ENCODE data around the gene KCNMA1. TPM values are rescaled to one million over a fixed set of nuclear protein-coding genes. Genes with fewer than 3 reads are reported as not detected.
"Not testable (repeated sequence)": the region's sequence is repeated elsewhere in the genome, so short reads cannot be mapped to it uniquely, and the experiment has no call there.

Gene KCNMA1
- total RNA-seq, 8 experiments from 2014 or later, result 4.3 to 81.4 (median 17.3) TPM

DNA sequence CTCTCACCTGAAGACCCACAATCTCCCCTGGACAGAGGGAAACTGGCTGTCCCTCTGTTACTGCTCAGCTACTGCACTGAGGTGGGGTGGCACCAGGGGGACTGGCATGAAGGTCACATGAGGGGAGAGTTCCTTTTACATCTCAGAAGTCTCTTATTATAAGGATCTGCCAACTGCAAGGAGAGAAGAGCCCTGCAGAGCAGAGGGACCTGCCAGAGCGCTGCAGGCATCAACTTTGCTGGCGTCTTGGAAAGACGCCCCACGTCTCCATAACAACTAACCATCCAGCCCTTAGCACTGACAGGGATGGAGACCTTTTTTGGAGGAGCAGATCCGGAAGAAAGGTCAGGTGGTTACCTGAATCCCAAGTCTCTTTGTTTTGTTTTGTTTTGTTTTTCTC, 218.6 kb downstream of the KCNMA1 start:
- Histone ChIP-seq H3K4me1 (replicated peaks in 1 of 2) (peaks cover 8 to 10% of the 10 kb centered on the region in 2 donors), H3K27ac (no peak overlapping the region), H3K4me3 (no peak overlapping the region)
- WGBS, 10 experiments, result 60 to 67% (median 66%) methylated on average over 1 to 2 of the region's 5 CpGs; no CpG with 5 or more reads in 7 of the 10 experiments
- in situ Hi-C loops (cut with MboI; ENCODE audit: low pct_unique_long_range_greater_than_20kb in 2 of 9, low sequenced_read_pairs in 9 of 9, unreplicated experiment in 9 of 9), result loop anchor here in 1 of 9 experiments (25.0 kb wide), 1 partner anchor 218 kb away; the partner anchor contains the start of gene KCNMA1
- ATAC-seq (replicated peaks in 6 of 8), result no peak

- Histone ChIP-seq H3K27ac (no peak overlapping the region), H3K4me3 (no peak overlapping the region), H3K4me1 (replicated peaks in 1 of 2) (peaks cover 7 to 10% of the 10 kb centered on the region in 2 donors)
- in situ Hi-C loops (cut with MboI; ENCODE audit: low pct_unique_long_range_greater_than_20kb in 2 of 9, low sequenced_read_pairs in 9 of 9, unreplicated experiment in 9 of 9), result loop anchor here in 1 of 9 experiments (25.0 kb wide), 1 partner anchor 219 kb away; the partner anchor contains the start of gene KCNMA1
- ATAC-seq (replicated peaks in 6 of 8), result no peak
- WGBS, 10 experiments, result 67 to 100% (median 93%) methylated on average over 1 to 6 of the region's 11 CpGs; no CpG with 5 or more reads in 2 of the 10 experiments
These were observed 219.6 kb downstream of the KCNMA1 start for GRCh38 chr10:77417806-77418640.

- WGBS, 10 experiments, result 41 to 100% (median 81%) methylated on average over 2 to 5 of the region's 5 CpGs; no CpG with 5 or more reads in 2 of the 10 experiments
- no peak overlapping the region for H3K4me3 ChIP-seq
- H3K27ac ChIP-seq, result no peak overlapping the region
- ATAC-seq (replicated peaks in 6 of 8), result no peak
- H3K4me1 ChIP-seq (replicated peaks in 1 of 2), result peaks cover under 1 to 5% of the 10 kb centered on the region in 2 donors
- in situ Hi-C loops (cut with MboI; ENCODE audit: low pct_unique_long_range_greater_than_20kb in 2 of 9, low sequenced_read_pairs in 9 of 9, unreplicated experiment in 9 of 9), result loop anchor here in 1 of 9 experiments (25.0 kb wide), 1 partner anchor 220 kb away; the partner anchor contains the start of gene KCNMA1
These were observed 220.2 kb downstream of the KCNMA1 start for GRCh38 chr10:77417359-77417758.

- peak in 6 of 8 experiments; percentile 10 to 77 (median 40) for ATAC-seq (replicated peaks in 6 of 8)
- Histone ChIP-seq H3K27ac (no peak overlapping the region), H3K4me3 (no peak overlapping the region), H3K4me1 (replicated peaks in 1 of 2) (no peaks in the 10 kb centered on the region)
- 7 to 100% (median 89%) methylated on average over 2 to 12 of the region's 14 CpGs; no CpG with 5 or more reads in 3 of the 10 experiments for WGBS, 10 experiments
- in situ Hi-C loops (cut with MboI; ENCODE audit: low pct_unique_long_range_greater_than_20kb in 2 of 9, low sequenced_read_pairs in 9 of 9, unreplicated experiment in 9 of 9), result loop anchor here in 1 of 9 experiments (25.0 kb wide), 1 partner anchor 221 kb away; the partner anchor contains the start of gene KCNMA1
These were observed 221.1 kb downstream of the KCNMA1 start for GRCh38 chr10:77416311-77417135.

DNA sequence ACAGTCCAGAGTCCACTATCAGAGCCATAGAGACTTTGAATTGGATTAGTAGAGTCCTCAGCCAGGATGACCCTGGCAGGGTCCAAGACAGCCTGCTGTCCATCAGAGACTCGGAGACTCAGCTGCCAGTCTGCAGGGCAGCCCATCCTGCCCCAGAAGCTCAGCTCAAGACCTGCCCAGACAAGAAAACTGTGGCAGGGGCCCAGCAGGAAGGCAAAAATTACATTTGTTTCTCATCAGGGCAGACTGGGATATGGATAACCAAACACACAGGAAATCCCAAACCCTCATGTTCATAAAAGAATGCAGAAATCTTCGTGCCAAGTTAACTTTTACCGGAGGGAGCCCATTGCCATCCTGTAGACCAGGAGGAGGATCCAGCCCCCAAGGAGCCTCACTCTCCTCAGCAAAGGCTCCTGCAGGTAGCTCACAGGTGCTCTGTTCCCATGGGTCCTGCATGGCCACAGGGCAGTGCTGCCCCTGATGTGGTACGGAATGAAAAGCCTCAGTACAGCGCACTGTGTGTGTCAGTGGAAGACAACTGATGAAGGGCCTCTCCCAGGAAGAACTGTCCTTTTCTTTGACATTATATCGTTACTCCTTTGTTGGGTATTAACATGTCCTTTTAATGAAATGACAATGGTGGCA, 222.2 kb downstream of the KCNMA1 start:
- 20 to 100% (median 78%) methylated on average over 1 to 4 of the region's 6 CpGs; no CpG with 5 or more reads in 2 of the 10 experiments for WGBS, 10 experiments
- Histone ChIP-seq H3K4me1 (replicated peaks in 1 of 2) (no peaks in the 10 kb centered on the region), H3K4me3 (no peak overlapping the region), H3K27ac (no peak overlapping the region)
- ATAC-seq (replicated peaks in 6 of 8), result no peak
- in situ Hi-C loops (cut with MboI; ENCODE audit: low pct_unique_long_range_greater_than_20kb in 2 of 9, low sequenced_read_pairs in 9 of 9, unreplicated experiment in 9 of 9), result loop anchor here in 1 of 9 experiments (25.0 kb wide), 1 partner anchor 222 kb away; the partner anchor contains the start of gene KCNMA1

DNA sequence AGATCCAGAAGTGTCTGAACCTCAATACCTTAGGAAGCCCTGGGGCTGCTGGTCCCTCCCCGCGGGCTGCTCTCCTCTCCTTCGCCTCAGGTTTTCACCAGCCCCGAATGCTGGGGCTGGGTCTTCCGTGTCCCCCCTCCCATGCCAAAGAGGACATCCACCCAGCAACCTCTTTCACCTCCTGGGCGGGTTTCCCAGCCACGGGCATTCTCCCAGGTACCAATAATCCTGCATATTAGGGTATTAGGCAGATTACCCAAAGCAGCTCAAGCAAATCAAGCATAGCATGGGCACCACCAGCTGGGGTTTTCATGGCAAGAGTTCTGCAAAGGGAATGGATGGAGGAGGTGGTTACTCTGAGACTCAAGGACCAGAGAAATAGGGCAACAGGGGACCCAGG, 224.4 kb downstream of the KCNMA1 start:
- Histone ChIP-seq H3K27ac (no peak overlapping the region), H3K4me1 (replicated peaks in 1 of 2) (no peaks in the 10 kb centered on the region), H3K4me3 (no peak overlapping the region)
- 75 to 100% (median 85%) methylated on average over 1 to 4 of the region's 7 CpGs; no CpG with 5 or more reads in 6 of the 10 experiments for WGBS, 10 experiments
- in situ Hi-C loops (cut with MboI; ENCODE audit: low pct_unique_long_range_greater_than_20kb in 2 of 9, low sequenced_read_pairs in 9 of 9, unreplicated experiment in 9 of 9), result loop anchor here in 1 of 9 experiments (25.0 kb wide), 1 partner anchor 224 kb away; the partner anchor contains the start of gene KCNMA1
- ATAC-seq (replicated peaks in 6 of 8), result no peak

GRCh38 chr10:77412573-77413133, 225.0 kb downstream of the KCNMA1 start:
- WGBS, 10 experiments, result 60 to 100% (median 89%) methylated on average over 1 to 5 of the region's 8 CpGs; no CpG with 5 or more reads in 2 of the 10 experiments
- in situ Hi-C loops (cut with MboI; ENCODE audit: low pct_unique_long_range_greater_than_20kb in 2 of 9, low sequenced_read_pairs in 9 of 9, unreplicated experiment in 9 of 9), result loop anchor here in 1 of 9 experiments (25.0 kb wide), 1 partner anchor 225 kb away; the partner anchor contains the start of gene KCNMA1
- H3K27ac ChIP-seq; ATAC-seq (replicated peaks in 6 of 8); H3K4me3 ChIP-seq; H3K4me1 ChIP-seq (replicated peaks in 1 of 2): not testable (repeated sequence)

- H3K27ac ChIP-seq, result no peak overlapping the region
- 40 to 100% (median 88%) methylated on average over 1 to 6 of the region's 11 CpGs; no CpG with 5 or more reads in 2 of the 10 experiments for WGBS, 10 experiments
- ATAC-seq (replicated peaks in 6 of 8), result no peak
- in situ Hi-C loops (cut with MboI; ENCODE audit: low pct_unique_long_range_greater_than_20kb in 2 of 9, low sequenced_read_pairs in 9 of 9, unreplicated experiment in 9 of 9), result loop anchor here in 1 of 9 experiments (25.0 kb wide), 1 partner anchor 225 kb away; the partner anchor contains the start of gene KCNMA1
- H3K4me1 ChIP-seq (replicated peaks in 1 of 2), result peaks cover 0 to 3% of the 10 kb centered on the region in 2 donors
- H3K4me3 ChIP-seq, result no peak overlapping the region
These were observed 225.8 kb downstream of the KCNMA1 start for GRCh38 chr10:77411805-77412204.

DNA sequence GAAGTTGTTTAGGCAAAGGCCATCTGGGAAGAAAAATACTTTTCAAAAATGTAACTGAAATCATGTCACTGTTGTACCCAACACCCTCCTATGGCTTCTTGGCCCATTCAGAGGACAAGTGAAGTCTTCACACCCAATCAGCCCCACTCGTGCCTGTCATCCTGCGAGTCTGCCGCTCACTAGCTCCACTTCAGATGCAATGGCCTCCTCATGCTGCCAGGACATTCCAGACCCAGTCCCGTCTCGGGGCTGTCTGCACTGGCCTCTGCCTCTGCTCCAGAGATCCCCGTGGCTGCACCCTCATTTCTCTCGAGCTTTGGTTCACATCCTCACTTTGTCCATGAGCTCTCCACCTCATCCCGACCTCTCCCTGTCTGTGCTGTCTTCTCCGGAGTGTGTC, 227.1 kb downstream of the KCNMA1 start:
- 20 to 65% (median 53%) methylated on average over 1 to 9 of the region's 9 CpGs; no CpG with 5 or more reads in 4 of the 10 experiments for whole genome bisulfite sequencing, 10 experiments
- Histone ChIP-seq H3K4me3 (no peak overlapping the region), H3K4me1 (replicated peaks in 1 of 2) (peaks cover 11 to 16% of the 10 kb centered on the region in 2 donors), H3K27ac (no peak overlapping the region)
- in situ Hi-C loops (cut with MboI; ENCODE audit: low pct_unique_long_range_greater_than_20kb in 2 of 9, low sequenced_read_pairs in 9 of 9, unreplicated experiment in 9 of 9), result loop anchor here in 1 of 9 experiments (25.0 kb wide), 1 partner anchor 227 kb away; the partner anchor contains the start of gene KCNMA1
- no peak for ATAC-seq (replicated peaks in 6 of 8)

GRCh38 chr10:77409697-77410471, 227.7 kb downstream of the KCNMA1 start:
- ATAC-seq (replicated peaks in 6 of 8), result peak in 3 of 8 experiments; percentile 9 to 26 (median 16)
- Histone ChIP-seq H3K4me3 (no peak overlapping the region), H3K27ac (no peak overlapping the region), H3K4me1 (replicated peaks in 1 of 2) (peaks cover 15 to 20% of the 10 kb centered on the region in 2 donors)
- in situ Hi-C loops (cut with MboI; ENCODE audit: low pct_unique_long_range_greater_than_20kb in 2 of 9, low sequenced_read_pairs in 9 of 9, unreplicated experiment in 9 of 9), result loop anchor here in 1 of 9 experiments (25.0 kb wide), 1 partner anchor 227 kb away; the partner anchor contains the start of gene KCNMA1
- WGBS, 10 experiments, result 0 to 100% (median 56%) methylated on average over 1 to 3 of the region's 7 CpGs; no CpG with 5 or more reads in 5 of the 10 experiments

DNA sequence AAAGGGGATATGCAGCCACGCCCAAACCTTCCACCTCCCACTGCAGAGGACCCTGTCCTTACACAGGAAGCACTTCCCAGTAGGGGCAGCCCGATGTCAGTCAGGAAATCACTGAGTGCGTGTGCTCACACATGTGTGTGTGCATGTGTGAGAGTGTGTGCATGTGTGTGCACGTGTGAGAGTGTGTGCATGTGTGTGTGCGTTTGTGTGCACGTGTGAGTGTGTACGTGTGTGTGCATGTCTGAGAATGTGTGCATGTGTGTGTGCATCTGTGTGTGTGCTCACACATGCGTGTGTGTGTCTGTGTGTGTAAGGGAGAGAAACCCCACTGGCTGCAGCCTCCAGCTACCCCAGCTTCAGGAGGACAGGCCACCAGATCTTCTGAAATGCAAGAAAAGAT, 229.3 kb downstream of the KCNMA1 start:
- no peak for ATAC-seq (replicated peaks in 6 of 8)
- in situ Hi-C loops (cut with MboI; ENCODE audit: low pct_unique_long_range_greater_than_20kb in 2 of 9, low sequenced_read_pairs in 9 of 9, unreplicated experiment in 9 of 9), result loop anchor here in 1 of 9 experiments (25.0 kb wide), 1 partner anchor 229 kb away; the partner anchor contains the start of gene KCNMA1
- 89 to 100% (median 100%) methylated on average over 1 to 4 of the region's 8 CpGs; no CpG with 5 or more reads in 4 of the 10 experiments for WGBS, 10 experiments
- Histone ChIP-seq H3K4me3 (no peak overlapping the region), H3K4me1 (replicated peaks in 1 of 2) (peaks cover 21 to 27% of the 10 kb centered on the region in 2 donors), H3K27ac (no peak overlapping the region)
